GM12878 (cell line): Measurements from ENCODE around the gene FAM13C.

Experiments used
- CTCF ChIP-seq, 3 experiments: IDR thresholded peaks in 2 of 3; conservative IDR thresholded peaks in 1 of 3; 2 replicates each; pipeline ENCODE4 v1.5.1; 2011; ENCODE audit warnings: low read depth in 3 of 3, low read length in 3 of 3, mild to moderate bottlenecking in 3 of 3, control low read depth in 2 of 3, moderate library complexity in 2 of 3, inconsistent platforms in 1 of 3, mixed read lengths in 1 of 3; ENCODE audit not compliant: control insufficient read depth in 2 of 3, insufficient read depth in 1 of 3; ENCODE audit errors: extremely low read depth in 1 of 3
- E2F4 ChIP-seq: IDR thresholded peaks from 2 replicates; pipeline ENCODE4 v1.6.1; 2012; ENCODE audit warnings: low read depth, low read length, improper control_type of control experiment
- HCFC1 ChIP-seq: fragments of 150-350 bp; IDR thresholded peaks from 2 replicates; pipeline ENCODE4 v1.6.1; 2014; ENCODE audit warnings: low read length
- JUND ChIP-seq: IDR thresholded peaks from 2 replicates; pipeline ENCODE4 v1.6.1; 2012; ENCODE audit warnings: low read depth, mild to moderate bottlenecking, low read length, improper control_type of control experiment, moderate library complexity
- TAF1 ChIP-seq: IDR thresholded peaks from 2 replicates; pipeline ENCODE4 v1.6.1; 2011; ENCODE audit warnings: mild to moderate bottlenecking, low read depth, low read length, borderline replicate concordance

DNA sequence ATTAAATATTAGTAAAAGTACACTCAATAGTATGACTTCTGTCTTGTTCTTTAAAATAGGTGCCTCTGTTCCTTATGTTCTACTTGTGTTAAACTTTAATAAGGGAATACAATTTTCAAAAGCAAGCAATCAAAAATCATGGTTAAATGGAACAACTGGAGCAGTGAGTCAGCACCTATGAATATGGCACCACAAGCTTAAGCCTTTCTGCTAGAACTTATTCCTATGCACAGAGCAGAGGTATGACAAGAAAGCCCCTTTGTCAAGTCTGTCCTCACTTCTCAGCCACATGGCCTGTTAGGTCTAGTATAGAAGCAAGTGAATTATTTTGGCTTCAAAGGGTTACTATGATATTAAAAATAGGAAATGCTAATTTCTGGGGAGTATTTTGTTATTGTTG is 29.8 kb downstream of the FAM13C start:
- TF ChIP-seq E2F4 (no peak), TAF1 (no peak), CTCF (IDR thresholded peaks at IDR 0.05 in 2 of 3, conservative IDR thresholded peaks at IDR 0.05 in 1 of 3; ENCODE audit: control insufficient read depth in 2 of 3, extremely low read depth in 1 of 3, insufficient read depth in 1 of 3, low read depth in 3 of 3, low read length in 3 of 3) (no peak), HCFC1 (no peak), JUND (no peak)
